ENCODE data around the gene TNFAIP8. TPM values are rescaled to one million over a fixed set of nuclear protein-coding genes. Genes with fewer than 3 reads are reported as not detected.
A peak's percentile ranks its signal among the peaks of the same experiment; 100 is the strongest.

TNFAIP8 gene
- total and polyA plus RNA-seq, 4 donors = 13.7 to 32.2 (median 22.4) TPM

- Histone ChIP-seq H3K36me3 (ENCODE audit: control insufficient read depth in 1 of 2, insufficient read depth in 2 of 2, low read length in 1 of 2) (no peaks in the 10 kb centered on the region), H3K4me1 (ENCODE audit: control insufficient read depth in 1 of 2, insufficient read depth in 2 of 2, low read length in 2 of 2) (no peaks in the 10 kb centered on the region), H3K4me3 (ENCODE audit: low read length in 2 of 2) (no peak overlapping the region), H3K27me3 (ENCODE audit: control insufficient read depth in 1 of 2, insufficient read depth in 2 of 2, low read length in 1 of 2) (no peaks in the 10 kb centered on the region), H3K9me3 (ENCODE audit: control insufficient read depth, low read length) (no peaks in the 10 kb centered on the region), H3K27ac (ENCODE audit: low read depth in 1 of 2, low read length in 2 of 2) (no peak overlapping the region)
- WGBS, 2 donors = 97 to 100% methylated on average over 1 of the region's 1 CpG
- intact Hi-C loops (cut with DNase I) = no loop called here
- DNase-seq = no peak
- no peak for ATAC-seq (ENCODE audit: low FRiP score)
Measured at GRCh38 chr5:119347991-119348390, 7.8 kb upstream of the TNFAIP8 start.

GRCh38 chr5:119353213-119353612 is 2.6 kb upstream of the TNFAIP8 start:
- ATAC-seq (ENCODE audit: low FRiP score) (no peak), DNase-seq (no peak)
- 90 to 92% methylated on average over 2 of the region's 2 CpGs for WGBS, 2 donors
- H3K9me3 ChIP-seq (ENCODE audit: control insufficient read depth, low read length) = no peaks in the 10 kb centered on the region
- peaks cover 0 to 5% of the 10 kb centered on the region in 2 donors for H3K4me1 ChIP-seq (ENCODE audit: control insufficient read depth in 1 of 2, insufficient read depth in 2 of 2, low read length in 2 of 2)
- intact Hi-C loops (cut with DNase I) = no loop called here
- H3K27ac ChIP-seq (ENCODE audit: low read depth in 1 of 2, low read length in 2 of 2) = no peak overlapping the region
- H3K36me3 ChIP-seq (ENCODE audit: control insufficient read depth in 1 of 2, insufficient read depth in 2 of 2, low read length in 1 of 2) = no peaks in the 10 kb centered on the region
- no peaks in the 10 kb centered on the region for H3K27me3 ChIP-seq (ENCODE audit: control insufficient read depth in 1 of 2, insufficient read depth in 2 of 2, low read length in 1 of 2)
- H3K4me3 ChIP-seq (ENCODE audit: low read length in 2 of 2) = no peak overlapping the region

- no peak for DNase-seq
- H3K9me3 ChIP-seq (ENCODE audit: control insufficient read depth, low read length) = no peaks in the 10 kb centered on the region
- no peak overlapping the region for H3K27ac ChIP-seq (ENCODE audit: low read depth in 1 of 2, low read length in 2 of 2)
- no peak for ATAC-seq (ENCODE audit: low FRiP score)
- H3K36me3 ChIP-seq (ENCODE audit: control insufficient read depth in 1 of 2, insufficient read depth in 2 of 2, low read length in 1 of 2) = no peaks in the 10 kb centered on the region
- no peaks in the 10 kb centered on the region for H3K27me3 ChIP-seq (ENCODE audit: control insufficient read depth in 1 of 2, insufficient read depth in 2 of 2, low read length in 1 of 2)
- intact Hi-C loops (cut with DNase I) = no loop called here
- WGBS, 2 donors = 92 to 97% methylated on average over 5 of the region's 5 CpGs
- H3K4me3 ChIP-seq (ENCODE audit: low read length in 2 of 2) = no peak overlapping the region
- peaks cover 0 to 5% of the 10 kb centered on the region in 2 donors for H3K4me1 ChIP-seq (ENCODE audit: control insufficient read depth in 1 of 2, insufficient read depth in 2 of 2, low read length in 2 of 2)
Measured at GRCh38 chr5:119353686-119354366, 2.0 kb upstream of the TNFAIP8 start.

- peaks cover 0 to 5% of the 10 kb centered on the region in 2 donors for H3K4me1 ChIP-seq (ENCODE audit: control insufficient read depth in 1 of 2, insufficient read depth in 2 of 2, low read length in 2 of 2)
- intact Hi-C loops (cut with DNase I) = loop anchor here (5.0 kb wide), 2 partner anchors 43 to 58 kb away; no protein-coding TSS in a partner anchor
- no peaks in the 10 kb centered on the region for H3K9me3 ChIP-seq (ENCODE audit: control insufficient read depth, low read length)
- no peak overlapping the region for H3K27ac ChIP-seq (ENCODE audit: low read depth in 1 of 2, low read length in 2 of 2)
- no peaks in the 10 kb centered on the region for H3K27me3 ChIP-seq (ENCODE audit: control insufficient read depth in 1 of 2, insufficient read depth in 2 of 2, low read length in 1 of 2)
- ATAC-seq (ENCODE audit: low FRiP score) = no peak
- 95 to 96% methylated on average over 10 of the region's 10 CpGs for WGBS, 2 donors
- H3K36me3 ChIP-seq (ENCODE audit: control insufficient read depth in 1 of 2, insufficient read depth in 2 of 2, low read length in 1 of 2) = no peaks in the 10 kb centered on the region
- DNase-seq = no peak
- no peak overlapping the region for H3K4me3 ChIP-seq (ENCODE audit: low read length in 2 of 2)
Measured at GRCh38 chr5:119354537-119355243, 1.1 kb upstream of the TNFAIP8 start.

- H3K4me3 ChIP-seq (ENCODE audit: low read length in 2 of 2) = peak overlapping the region; percentile 70 to 82
- no peaks in the 10 kb centered on the region for H3K36me3 ChIP-seq (ENCODE audit: control insufficient read depth in 1 of 2, insufficient read depth in 2 of 2, low read length in 1 of 2)
- DNase-seq (no peak), ATAC-seq (ENCODE audit: low FRiP score) (no peak)
- peak overlapping the region in 1 of 2 donors; percentile 22 for H3K27ac ChIP-seq (ENCODE audit: low read depth in 1 of 2, low read length in 2 of 2)
- intact Hi-C loops (cut with DNase I) = loop anchor here (5.0 kb wide), 2 partner anchors 42 to 57 kb away; no protein-coding TSS in a partner anchor
- H3K9me3 ChIP-seq (ENCODE audit: control insufficient read depth, low read length) = no peaks in the 10 kb centered on the region
- peaks cover 0 to 5% of the 10 kb centered on the region in 2 donors for H3K4me1 ChIP-seq (ENCODE audit: control insufficient read depth in 1 of 2, insufficient read depth in 2 of 2, low read length in 2 of 2)
- 52 to 57% methylated on average over 12 of the region's 12 CpGs for WGBS, 2 donors
- no peaks in the 10 kb centered on the region for H3K27me3 ChIP-seq (ENCODE audit: control insufficient read depth in 1 of 2, insufficient read depth in 2 of 2, low read length in 1 of 2)
Measured at GRCh38 chr5:119355244-119355638, 578 bp upstream of the TNFAIP8 start.

GRCh38 chr5:119356612-119357188 is 881 bp downstream of the TNFAIP8 start:
- Histone ChIP-seq H3K4me1 (ENCODE audit: control insufficient read depth in 1 of 2, insufficient read depth in 2 of 2, low read length in 2 of 2) (peaks cover 0 to 5% of the 10 kb centered on the region in 2 donors), H3K27ac (ENCODE audit: low read depth in 1 of 2, low read length in 2 of 2) (no peak overlapping the region)

GRCh38 chr5:119357270-119357669 is 1.5 kb downstream of the TNFAIP8 start:
- intact Hi-C loops (cut with DNase I) = loop anchor here (5.0 kb wide), 2 partner anchors 40 to 55 kb away; no protein-coding TSS in a partner anchor
- Histone ChIP-seq H3K27me3 (ENCODE audit: control insufficient read depth in 1 of 2, insufficient read depth in 2 of 2, low read length in 1 of 2) (no peaks in the 10 kb centered on the region), H3K4me1 (ENCODE audit: control insufficient read depth in 1 of 2, insufficient read depth in 2 of 2, low read length in 2 of 2) (peaks cover 0 to 5% of the 10 kb centered on the region in 2 donors), H3K27ac (ENCODE audit: low read depth in 1 of 2, low read length in 2 of 2) (no peak overlapping the region), H3K9me3 (ENCODE audit: control insufficient read depth, low read length) (no peaks in the 10 kb centered on the region), H3K36me3 (ENCODE audit: control insufficient read depth in 1 of 2, insufficient read depth in 2 of 2, low read length in 1 of 2) (no peaks in the 10 kb centered on the region), H3K4me3 (ENCODE audit: low read length in 2 of 2) (peak overlapping the region in 1 of 2 donors; percentile 70)
- WGBS, 2 donors = 49 to 53% methylated on average over 3 of the region's 3 CpGs
- DNase-seq (no peak), ATAC-seq (ENCODE audit: low FRiP score) (no peak)

More at GRCh38 chr5:119356612-119357188, 881 bp downstream of the TNFAIP8 start:
- H3K4me3 ChIP-seq (ENCODE audit: low read length in 2 of 2) = peak overlapping the region; percentile 70 to 82
- H3K9me3 ChIP-seq (ENCODE audit: control insufficient read depth, low read length) = no peaks in the 10 kb centered on the region
- DNase-seq = no peak
- intact Hi-C loops (cut with DNase I) = loop anchor here (5.0 kb wide), 2 partner anchors 41 to 56 kb away; no protein-coding TSS in a partner anchor
- ATAC-seq (ENCODE audit: low FRiP score) = no peak
- WGBS, 2 donors = 6 to 7% methylated on average over 4 of the region's 4 CpGs
- no peaks in the 10 kb centered on the region for H3K27me3 ChIP-seq (ENCODE audit: control insufficient read depth in 1 of 2, insufficient read depth in 2 of 2, low read length in 1 of 2)
- no peaks in the 10 kb centered on the region for H3K36me3 ChIP-seq (ENCODE audit: control insufficient read depth in 1 of 2, insufficient read depth in 2 of 2, low read length in 1 of 2)

- intact Hi-C loops (cut with DNase I) = loop anchor here (5.0 kb wide), 2 partner anchors 39 to 54 kb away; no protein-coding TSS in a partner anchor
- H3K27me3 ChIP-seq (ENCODE audit: control insufficient read depth in 1 of 2, insufficient read depth in 2 of 2, low read length in 1 of 2) = no peaks in the 10 kb centered on the region
- H3K4me1 ChIP-seq (ENCODE audit: control insufficient read depth in 1 of 2, insufficient read depth in 2 of 2, low read length in 2 of 2) = peaks cover 0 to 5% of the 10 kb centered on the region in 2 donors
- H3K4me3 ChIP-seq (ENCODE audit: low read length in 2 of 2) = no peak overlapping the region
- H3K9me3 ChIP-seq (ENCODE audit: control insufficient read depth, low read length) = no peaks in the 10 kb centered on the region
- 91 to 93% methylated on average over 6 of the region's 6 CpGs for WGBS, 2 donors
- H3K36me3 ChIP-seq (ENCODE audit: control insufficient read depth in 1 of 2, insufficient read depth in 2 of 2, low read length in 1 of 2) = no peaks in the 10 kb centered on the region
- DNase-seq (no peak), ATAC-seq (ENCODE audit: low FRiP score) (no peak)
- no peak overlapping the region for H3K27ac ChIP-seq (ENCODE audit: low read depth in 1 of 2, low read length in 2 of 2)
Measured at GRCh38 chr5:119357808-119358529, 2.1 kb downstream of the TNFAIP8 start.

All from aorta (tissue), 5 donors.